ENCODE data around the gene NUP210.

NUP210 gene

DNA sequence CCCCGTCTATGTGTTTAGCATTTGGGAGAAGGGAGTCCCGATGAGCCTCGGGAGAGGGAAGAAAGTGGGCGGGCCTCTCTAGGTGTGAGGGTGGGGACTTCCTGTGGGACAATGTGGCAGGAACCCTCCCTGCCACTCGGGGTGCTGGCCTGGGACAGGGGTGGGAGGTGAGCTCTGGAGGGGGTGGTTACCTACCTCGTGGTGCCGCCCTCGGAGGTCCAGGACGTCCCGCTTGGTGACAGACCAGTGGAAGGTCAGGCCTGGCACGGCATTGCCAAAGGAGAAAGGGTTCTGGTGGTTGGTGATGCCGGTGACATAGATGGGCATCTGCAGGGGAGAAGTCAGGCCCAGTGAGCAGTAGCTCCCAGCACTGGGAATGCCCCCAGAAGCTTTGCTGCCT is 83.5 kb downstream of the NUP210 start:
- DNase-seq (ENCODE audit: low read depth), result no peak
- no peak overlapping the region for H3K4me3 ChIP-seq (ENCODE audit: low read depth, low read length)

DNA sequence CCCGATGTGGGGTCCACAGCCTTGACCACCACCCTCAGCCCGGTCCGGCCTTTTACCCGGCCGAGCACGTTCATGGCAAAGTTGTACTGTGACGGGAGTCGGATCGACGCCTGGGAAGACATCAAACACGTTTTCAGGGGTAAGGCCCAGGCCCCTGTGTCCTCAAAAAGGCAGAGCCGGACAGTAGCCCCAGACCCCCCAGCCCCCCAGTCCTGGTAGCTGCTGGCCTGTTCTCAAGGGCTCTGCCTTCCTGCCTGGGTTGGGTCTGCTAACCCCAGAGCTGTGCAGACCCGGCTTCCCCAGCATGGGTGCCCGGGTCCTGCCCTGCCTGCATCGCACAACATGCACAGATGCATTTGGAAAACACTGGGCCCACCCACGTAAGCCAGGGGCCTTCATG is 84.6 kb downstream of the NUP210 start:
- H3K4me3 ChIP-seq (ENCODE audit: low read depth, low read length), result no peak overlapping the region
- DNase-seq (ENCODE audit: low read depth), result no peak

DNA sequence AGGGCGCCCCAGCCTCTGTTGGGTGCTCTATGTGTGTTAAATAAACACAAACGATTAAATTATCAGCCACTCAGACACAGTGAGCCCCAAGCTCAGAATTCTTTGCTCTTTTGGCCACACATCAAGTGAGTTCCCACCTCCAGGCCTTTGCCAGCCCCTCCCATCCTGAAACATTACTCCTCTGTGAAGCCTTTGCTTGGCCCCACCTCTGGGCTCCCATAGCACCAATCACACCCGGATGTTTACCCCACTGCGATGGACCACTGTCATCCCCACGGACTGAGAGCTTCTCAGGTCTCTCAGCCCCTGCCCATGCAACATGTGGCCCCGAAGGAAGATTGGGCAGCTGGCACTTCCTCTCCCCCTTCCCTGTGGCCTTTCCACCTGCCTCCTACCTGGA is 85.1 kb downstream of the NUP210 start:
- DNase-seq (ENCODE audit: low read depth), result no peak

DNA sequence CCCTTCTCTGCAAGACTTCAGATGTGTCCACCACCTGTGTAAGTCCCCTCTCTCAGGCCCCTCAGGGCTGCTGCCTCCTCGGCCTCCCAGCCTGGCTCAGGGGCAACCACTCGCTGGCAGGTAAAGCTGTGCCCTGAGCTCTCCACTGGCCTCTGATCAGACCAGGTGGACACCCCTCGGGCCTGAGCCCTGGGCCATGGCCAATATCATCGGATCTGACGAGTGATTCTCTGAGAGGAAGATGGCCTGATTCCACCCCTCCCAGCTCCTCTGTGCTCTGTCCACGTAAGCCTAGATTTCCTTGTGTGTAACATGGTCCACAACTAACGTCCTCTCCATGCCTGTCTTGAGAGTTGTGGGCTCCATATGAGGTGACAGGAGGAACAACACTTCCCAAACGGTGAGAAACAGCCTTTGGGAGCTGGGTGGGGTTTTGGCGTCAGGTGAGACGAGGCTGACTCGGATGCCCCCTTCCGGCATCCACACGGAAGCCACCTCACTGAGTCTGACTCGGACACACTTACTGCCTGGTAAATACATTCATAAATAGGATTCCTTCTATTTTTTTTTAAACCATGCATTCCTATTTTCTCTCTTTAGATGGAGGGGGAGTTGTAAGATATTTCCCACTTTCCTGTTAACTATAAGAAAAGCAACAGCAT is 86.8 kb downstream of the NUP210 start:
- no peak for DNase-seq (ENCODE audit: low read depth)
- H3K4me3 ChIP-seq (ENCODE audit: low read depth, low read length), result no peak overlapping the region

More for the DNA sequence above, 85.1 kb downstream of the NUP210 start:
- no peak overlapping the region for H3K4me3 ChIP-seq (ENCODE audit: low read depth, low read length)

DNA sequence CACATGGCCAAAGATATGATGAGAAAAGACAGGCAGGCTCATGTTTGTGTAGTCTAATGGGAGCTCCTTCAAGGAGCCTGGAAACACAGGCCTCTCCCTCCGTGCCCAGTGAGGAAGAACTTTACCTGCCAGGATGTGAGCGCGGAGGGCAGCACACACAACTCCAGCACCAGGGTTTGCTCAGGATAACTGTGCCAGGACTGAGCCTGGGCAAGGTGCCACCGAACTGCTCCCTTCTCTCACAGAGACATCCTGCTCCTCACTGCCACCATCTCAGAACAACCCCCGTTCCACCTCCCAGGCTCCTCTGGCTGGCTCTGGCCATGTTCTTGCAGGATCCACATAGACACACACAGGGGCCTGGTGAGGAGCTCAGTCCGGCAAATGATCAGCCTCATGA is 87.4 kb downstream of the NUP210 start:
- H3K4me3 ChIP-seq (ENCODE audit: low read depth, low read length), result no peak overlapping the region
- DNase-seq (ENCODE audit: low read depth), result no peak

DNA sequence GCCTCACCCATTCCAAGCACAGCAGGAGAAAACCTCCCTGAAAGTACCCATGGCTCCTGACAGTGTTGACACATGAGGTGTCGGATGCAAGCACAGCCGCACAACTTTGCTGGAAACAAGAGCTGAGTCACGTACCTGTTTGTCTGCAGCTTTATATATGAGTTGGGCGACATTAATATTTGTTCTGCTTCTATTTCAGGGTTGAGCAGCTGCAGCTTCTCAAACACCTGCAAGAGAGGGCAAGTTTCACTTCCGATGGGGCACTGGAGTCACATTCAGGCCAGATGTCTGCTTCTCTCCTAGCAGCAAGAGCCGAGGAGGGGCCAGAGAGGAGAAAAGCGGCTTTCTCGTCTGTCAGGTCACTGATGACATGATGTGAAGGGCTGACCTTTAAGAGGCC is 88.0 kb downstream of the NUP210 start:
- H3K4me3 ChIP-seq (ENCODE audit: low read depth, low read length), result no peak overlapping the region
- no peak for DNase-seq (ENCODE audit: low read depth)

DNA sequence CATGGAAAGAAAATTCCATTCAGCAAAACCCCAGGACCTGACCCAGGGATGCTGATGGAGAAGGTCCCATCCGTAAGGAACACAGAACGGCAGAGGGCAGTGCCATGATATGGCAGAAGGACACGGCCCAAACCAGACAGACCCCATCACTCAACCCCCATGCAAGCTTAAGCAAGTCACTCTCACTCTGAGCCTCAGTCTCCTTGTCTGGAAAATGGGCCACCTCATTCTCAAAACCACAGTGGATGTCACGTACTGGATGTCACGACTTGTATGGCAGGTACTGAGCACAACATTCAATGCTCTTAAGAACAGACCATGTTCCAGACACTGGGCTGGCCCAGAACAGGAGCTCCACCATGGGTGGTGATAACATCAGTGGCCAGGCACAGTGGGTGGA is 90.4 kb downstream of the NUP210 start:
- DNase-seq (ENCODE audit: low read depth), result no peak
- H3K4me3 ChIP-seq (ENCODE audit: low read depth, low read length), result no peak overlapping the region

DNA sequence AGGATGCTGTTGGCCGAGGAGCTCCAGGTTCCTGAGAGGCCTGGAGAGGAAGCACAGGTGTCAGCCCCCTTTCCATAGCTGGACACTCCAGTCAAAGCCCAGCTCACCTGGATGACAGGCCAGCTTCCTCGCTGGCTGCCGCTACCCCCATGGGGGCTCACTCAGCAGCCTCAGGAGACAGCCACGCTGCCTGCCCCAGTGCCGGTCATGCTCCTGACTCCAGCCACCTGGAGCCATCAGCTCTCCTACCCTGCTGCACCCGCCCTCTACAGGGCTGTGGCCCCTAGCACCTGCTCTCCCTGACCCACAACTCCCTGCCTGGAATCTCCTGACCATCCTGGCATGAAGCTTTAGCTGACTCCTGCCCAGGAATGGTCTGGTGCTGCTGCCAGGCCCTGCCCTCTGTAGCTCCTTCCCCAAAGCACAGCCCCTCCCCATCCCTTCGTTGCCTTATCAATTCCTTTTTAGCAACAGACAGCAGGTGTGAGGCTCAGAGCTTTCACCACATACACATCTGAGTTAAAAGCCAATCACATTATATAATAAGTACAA is 94.2 kb downstream of the NUP210 start:
- no peak for DNase-seq (ENCODE audit: low read depth)
- H3K4me3 ChIP-seq (ENCODE audit: low read depth, low read length), result no peak overlapping the region

DNA sequence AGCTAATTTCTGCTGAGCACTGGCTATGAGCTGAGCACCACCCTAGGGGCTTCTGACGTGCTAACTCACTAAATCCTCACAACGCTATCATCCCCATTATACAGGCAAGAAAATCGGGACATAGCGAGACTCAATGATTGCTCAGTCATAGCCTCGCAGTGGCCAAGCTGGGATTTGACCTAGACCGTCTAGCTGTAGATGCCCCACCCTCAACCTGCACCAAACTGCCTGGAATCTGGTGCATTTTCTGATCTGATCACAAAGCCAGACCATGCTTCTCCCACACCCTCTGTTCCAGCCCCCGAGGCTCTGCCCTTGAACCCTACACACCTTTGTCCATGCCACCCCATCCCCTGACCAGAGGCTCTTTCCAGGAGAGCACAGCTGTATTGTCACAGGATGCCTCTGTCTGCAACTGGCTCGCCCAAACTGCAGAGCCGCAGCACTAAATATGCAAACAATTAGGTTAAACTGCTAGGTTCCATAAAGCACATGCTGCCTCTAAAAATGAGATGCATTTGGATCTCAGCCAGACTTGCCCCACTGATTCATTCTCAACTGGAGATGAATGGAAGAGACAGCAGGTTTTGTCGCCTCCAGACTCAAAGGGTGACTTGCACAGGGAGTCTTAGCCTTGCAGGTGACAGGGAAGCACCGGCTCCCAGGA is 95.2 kb downstream of the NUP210 start:
- no peak for DNase-seq (ENCODE audit: low read depth)
- H3K4me3 ChIP-seq (ENCODE audit: low read depth, low read length), result no peak overlapping the region

DNA sequence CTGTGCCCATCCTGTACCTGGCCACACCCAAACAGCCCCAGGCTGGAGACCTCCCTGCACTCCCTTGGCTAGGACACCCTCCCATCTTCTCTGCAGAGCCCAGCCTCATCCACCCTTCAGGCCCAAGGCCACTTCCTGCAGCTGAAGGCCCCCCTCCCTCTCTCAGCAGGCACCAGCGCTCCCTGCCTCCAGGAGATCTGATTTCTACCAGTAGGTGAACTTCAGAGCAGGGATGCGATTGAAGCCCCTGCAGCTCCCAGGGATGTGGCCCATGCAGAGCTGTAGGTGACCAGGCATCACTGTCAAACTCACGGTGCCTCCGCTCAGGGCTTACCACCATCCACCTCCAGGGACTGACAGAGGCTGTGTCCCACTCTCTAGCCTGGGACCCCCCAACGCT is 96.3 kb downstream of the NUP210 start:
- H3K4me3 ChIP-seq (ENCODE audit: low read depth, low read length), result no peak overlapping the region
- DNase-seq (ENCODE audit: low read depth), result no peak

DNA sequence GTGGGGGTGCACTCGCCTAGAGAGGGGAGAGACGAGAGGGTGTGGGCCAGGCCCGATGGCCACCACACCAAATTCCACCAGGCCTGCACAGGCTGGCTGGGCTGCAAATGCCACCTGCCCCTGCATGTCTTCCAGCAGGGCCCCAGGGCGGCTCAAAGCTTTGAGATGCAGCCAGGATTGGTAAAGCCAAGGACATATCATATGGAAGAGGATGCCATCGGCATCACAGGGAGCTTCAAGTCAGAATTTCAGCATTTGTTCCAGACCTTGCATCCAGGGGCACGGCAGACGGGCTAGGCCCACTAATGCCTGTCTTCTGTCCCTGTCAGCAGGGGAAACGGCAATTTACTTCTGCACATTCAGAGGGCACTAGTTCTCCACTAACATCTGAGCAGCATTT is 97.8 kb downstream of the NUP210 start:
- DNase-seq (ENCODE audit: low read depth), result no peak
- no peak overlapping the region for H3K4me3 ChIP-seq (ENCODE audit: low read depth, low read length)

DNA sequence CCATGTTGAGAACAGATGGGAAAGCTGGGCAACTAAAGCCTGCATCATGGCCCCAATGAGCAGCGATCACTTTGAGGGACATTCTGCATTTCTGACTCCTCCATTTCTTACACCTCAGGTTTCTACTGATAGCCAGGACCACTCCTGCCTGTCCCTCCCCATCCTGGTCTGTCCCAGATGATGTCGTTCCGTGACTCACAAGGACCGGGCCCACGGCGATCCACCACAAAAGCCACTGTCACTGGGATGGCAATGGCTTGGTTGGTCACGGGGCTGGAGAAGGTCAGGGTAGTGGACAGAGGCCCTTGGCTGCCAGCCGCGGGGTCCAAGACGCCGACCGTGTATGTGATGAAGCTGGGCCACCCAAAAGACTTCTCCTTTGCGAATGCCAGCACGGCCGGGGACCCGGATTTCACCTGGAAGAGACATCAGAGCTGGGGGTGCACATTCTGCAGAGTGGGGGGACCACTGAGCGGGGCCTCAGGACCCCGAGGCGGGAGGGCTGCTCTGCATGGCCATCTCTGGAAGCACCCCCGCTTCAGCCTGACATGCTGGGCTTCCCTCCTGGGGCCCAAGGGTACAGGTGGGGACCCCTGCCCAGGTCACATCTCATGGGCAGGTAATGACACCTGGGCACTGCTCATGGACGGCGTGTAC is 100.4 kb downstream of the NUP210 start:
- DNase-seq (ENCODE audit: low read depth), result no peak
- H3K4me3 ChIP-seq (ENCODE audit: low read depth, low read length), result no peak overlapping the region

DNA sequence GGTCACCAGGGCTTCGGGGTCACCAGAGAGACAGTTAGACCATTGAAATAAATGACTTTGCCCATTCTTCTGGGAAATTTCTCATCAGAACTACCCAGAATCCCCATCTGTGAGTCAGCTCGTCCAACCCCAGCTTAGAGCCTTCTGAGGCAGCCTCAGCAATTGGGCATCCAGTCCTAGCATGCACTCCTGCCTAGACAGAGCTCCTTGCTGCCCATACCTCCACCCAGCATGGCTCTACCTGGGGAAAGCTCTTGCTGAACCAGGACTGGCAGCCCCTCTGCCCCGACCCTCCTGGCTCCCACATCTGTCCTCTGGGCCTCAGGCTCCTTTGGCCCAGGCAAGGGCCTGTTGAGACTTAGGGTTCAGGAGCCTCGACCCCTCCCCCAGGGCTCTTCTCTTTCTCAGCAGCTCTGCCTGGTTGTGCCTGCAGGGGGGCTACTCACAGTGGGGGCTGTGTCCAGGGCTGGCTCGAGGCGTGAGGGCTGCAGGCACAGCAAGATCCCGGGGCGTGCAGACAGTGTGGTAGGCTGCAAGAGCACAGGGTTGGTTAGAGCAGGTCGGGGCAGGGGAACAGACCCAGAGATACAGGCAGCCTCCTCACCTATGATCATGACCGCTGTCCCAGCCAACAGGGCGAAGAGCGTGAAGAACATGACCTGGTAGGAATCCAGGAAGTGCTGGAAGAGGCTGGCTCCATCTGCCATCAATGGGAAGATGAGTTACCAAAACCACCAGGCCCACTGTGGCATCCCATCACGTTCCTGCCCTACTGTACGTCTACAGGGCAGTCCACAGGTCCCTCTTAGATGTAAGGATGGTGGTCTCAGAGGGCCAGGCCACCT is 101.3 kb downstream of the NUP210 start:
- no peak overlapping the region for H3K4me3 ChIP-seq (ENCODE audit: low read depth, low read length)
- no peak for DNase-seq (ENCODE audit: low read depth)

DNA sequence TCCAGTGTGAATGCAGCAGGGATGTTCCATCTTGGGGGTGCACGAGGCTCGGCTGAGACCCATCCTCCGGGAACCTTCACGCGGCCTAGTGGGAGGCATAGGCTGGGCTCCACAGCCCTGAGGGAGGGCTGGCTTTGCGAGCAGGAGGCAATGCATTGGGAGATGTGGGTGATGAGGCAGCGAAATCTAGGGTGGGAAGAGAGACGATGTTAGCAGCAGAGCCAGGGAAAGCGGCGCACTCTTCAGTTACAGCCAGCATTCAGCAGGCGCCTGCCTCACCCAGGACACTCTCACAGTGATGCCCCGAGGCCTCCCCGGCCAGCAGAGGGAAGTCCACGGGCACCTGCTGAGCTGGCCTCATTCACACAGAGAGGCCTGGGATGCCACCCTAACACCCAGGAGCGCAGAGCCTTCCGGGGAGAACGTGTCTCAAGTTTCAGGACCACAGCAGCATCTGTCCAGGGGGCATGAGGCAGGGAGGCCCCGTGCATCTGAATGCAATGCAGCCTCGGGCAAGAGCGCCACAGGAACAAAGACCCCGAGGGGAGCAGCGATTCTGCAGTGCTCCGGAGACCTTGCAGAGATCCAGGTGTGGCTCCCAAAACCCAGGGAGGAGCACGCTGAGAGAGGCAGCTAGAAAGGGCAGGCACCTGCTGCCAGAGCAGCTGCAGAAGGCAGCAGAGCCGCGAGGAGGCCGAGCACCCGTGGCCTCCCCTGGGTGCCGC is 102.4 kb downstream of the NUP210 start:
- no peak overlapping the region for H3K4me3 ChIP-seq (ENCODE audit: low read depth, low read length)
- DNase-seq (ENCODE audit: low read depth), result no peak

DNA sequence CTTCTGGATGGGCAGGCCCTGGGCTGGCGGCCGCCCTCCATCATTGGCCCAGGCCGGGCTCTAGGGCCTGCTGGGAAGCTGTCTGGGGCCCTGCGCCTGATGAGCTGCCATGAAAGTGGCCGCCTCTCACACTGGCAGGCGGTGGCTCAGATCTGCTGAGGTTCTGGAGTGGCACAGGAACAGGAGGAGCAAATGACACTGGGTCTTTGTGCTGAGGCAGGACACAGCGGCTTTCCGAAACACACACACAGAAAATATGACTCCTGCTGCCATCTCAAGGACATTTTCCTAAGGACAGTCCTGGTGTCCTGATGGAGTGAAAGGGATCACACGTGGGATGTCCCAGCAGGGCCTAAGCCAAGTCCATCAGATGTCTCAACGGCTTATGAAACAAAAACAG is 103.5 kb downstream of the NUP210 start:
- no peak for DNase-seq (ENCODE audit: low read depth)
- no peak overlapping the region for H3K4me3 ChIP-seq (ENCODE audit: low read depth, low read length)

DNA sequence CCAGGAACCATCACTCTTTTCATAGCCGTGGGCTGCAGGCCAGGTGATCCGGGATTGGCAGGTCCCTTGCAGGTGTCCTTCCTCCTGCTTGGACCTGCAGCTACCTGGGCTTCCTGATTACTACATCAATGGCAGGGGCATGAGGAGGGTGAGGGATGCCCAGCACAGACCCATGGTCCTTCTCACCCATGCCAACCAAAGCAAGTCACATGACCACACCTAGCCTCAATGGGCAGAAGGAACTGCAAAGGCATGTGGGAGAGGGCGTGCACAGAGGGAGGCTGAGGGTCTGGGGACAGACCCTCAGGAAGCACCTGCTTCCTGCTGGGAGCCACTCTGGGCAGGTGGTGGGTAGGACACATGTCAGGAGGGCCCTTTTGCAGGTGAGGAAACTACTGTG is 105.2 kb downstream of the NUP210 start:
- H3K4me3 ChIP-seq (ENCODE audit: low read depth, low read length), result no peak overlapping the region
- no peak for DNase-seq (ENCODE audit: low read depth)

DNA sequence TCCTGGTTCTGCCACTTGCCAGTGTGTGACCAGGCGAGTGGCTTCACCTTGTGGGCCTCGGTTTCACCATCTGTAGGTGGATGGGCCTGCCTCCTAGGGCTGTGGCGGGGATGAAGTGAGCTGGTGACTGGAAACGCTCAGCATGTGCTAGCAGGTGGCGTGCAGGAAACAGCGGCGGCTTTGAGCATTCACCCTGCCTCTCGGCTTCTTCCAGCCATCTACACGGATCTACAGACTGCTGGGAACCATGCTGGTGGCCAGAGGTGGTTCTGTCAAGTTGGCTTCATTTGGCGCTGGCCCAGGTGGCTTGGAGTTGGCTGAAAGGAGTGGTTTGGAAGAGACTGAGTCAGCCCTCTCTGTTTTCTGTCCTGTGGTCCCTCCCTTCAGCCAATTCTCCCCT is 106.3 kb downstream of the NUP210 start:
- no peak overlapping the region for H3K4me3 ChIP-seq (ENCODE audit: low read depth, low read length)
- no peak for DNase-seq (ENCODE audit: low read depth)

DNA sequence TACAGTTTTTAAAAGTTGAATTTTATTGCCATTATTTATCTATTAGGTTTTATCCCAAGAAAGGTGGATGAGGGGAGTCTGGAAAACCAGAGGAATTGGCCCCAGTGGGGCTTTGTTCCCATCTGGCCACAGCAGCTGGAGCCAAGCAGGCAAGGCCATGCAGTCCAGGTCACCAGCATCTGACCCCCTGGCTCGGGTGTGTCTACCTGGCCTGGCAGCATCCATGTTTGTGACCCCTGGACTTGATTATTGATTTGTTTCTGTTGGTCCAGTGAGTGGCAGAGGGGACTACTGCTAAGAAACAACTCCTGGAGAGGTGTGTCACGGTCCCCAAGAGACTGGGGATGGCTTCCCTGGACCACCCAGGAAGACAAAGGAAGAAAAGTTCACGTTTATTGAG is 111.1 kb downstream of the NUP210 start:
- no peak for DNase-seq (ENCODE audit: low read depth)
- no peak overlapping the region for H3K4me3 ChIP-seq (ENCODE audit: low read depth, low read length)

DNA sequence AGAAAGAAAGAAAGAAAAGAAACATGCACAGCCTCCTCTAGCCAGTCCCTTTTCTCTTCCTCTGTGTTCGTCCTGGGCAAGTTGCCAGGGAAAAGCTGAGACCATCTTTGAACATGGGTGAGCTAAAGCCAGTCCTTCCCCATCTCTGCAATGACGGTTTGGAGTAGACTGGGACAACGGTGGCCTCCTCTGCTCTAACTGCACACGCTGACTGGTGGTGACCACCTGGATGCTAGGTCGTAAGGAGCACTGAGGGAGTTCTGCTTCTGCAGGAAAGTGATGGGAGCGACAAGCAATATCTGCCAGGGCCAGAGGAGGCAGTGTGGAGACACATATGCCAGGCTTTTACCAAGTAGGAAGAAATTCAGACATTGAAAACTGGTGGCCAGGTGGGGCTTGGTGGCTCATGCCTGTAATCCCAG is 111.7 kb downstream of the NUP210 start:
- no peak overlapping the region for H3K4me3 ChIP-seq (ENCODE audit: low read depth, low read length)

More for the DNA sequence above, 111.7 kb downstream of the NUP210 start:
- DNase-seq (ENCODE audit: low read depth), result no peak

Data from skeletal muscle cell (primary cell).